CD4-positive, alpha-beta T cell treated with Interleukin-6 at 100 ng/mL for 8 hours (primary cell): ENCODE measurements around the gene C1orf185.
"Not testable (repeated sequence)": the region's sequence is repeated elsewhere in the genome, so short reads cannot be mapped to it uniquely, and the experiment has no call there.

Experiments used
- DNase-seq: peaks from one replicate; pipeline ENCODE4 v3.0.0-alpha.2; 2020; ENCODE audit warnings: mixed read lengths, low spot score

The C1orf185 gene

DNA sequence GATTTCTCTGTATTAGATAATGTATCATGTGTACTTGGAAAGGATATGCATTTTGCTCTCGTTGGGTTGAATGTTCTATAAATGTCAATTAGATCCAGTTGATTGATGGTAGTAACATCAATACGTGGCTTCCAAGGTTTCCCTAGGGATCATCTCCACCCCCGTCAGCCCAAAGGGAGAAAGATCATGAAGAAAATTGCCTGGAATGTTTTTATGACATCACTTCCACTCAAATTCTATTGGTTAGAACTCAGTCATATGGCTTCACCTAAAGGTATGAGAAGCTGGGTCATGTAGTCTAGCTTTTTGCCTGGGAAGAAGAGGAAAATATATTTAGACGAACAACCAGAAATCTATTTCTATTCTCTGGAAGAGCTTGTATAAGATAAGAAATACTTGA lies at the start of gene C1orf185:
C1orf185 (plus strand) TSS at position 253 of the 400 bp plus-strand sequence; CDS start at position 259, 6 bp downstream.
- DNase-seq = no peak

- no peak for DNase-seq
Observed at GRCh38 chr1:51058858-51059257, 43.2 kb upstream of the C1orf185 start.

GRCh38 chr1:51061231-51061918 lies 40.7 kb upstream of the C1orf185 start:
- no peak for DNase-seq

DNA sequence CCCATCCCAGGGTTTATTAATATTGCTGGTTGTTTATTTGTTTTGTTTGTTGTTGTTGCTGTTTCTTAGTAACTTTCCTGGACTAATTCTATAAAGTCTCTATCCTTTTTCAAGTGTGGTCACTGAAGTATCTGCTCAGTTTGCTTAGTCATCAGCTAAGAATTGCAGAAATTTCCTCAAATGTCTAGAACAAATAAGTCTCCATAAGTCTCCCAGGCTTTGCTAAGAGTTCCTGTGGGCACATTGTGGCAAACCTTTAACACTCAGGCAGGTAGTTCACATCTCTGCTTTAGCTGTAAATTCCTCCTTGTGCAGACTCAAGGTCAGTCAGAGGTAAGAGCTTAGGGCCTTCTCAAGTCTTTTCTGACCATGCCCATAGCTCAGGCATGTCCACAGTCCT lies 38.9 kb upstream of the C1orf185 start:
- no peak for DNase-seq

DNA sequence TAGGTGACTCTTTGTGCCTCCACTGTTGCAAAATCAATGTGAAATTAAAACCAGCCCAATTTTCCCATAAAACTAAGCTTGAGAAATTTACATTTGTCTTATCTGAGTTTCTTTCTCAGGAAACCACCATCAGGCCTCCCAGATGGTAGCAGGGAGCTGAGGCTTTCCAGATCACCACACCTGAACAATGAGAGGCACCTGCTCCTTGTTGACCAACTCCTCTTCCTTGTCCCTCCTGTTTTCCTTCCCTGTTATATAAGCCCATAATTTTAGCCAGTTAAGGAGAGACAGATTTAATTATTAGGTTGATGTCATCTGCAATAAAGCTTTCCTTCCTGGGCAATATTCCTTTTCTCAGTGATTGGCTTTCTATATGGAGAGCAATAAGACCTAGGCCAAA lies 32.0 kb upstream of the C1orf185 start:
- no peak for DNase-seq

DNA sequence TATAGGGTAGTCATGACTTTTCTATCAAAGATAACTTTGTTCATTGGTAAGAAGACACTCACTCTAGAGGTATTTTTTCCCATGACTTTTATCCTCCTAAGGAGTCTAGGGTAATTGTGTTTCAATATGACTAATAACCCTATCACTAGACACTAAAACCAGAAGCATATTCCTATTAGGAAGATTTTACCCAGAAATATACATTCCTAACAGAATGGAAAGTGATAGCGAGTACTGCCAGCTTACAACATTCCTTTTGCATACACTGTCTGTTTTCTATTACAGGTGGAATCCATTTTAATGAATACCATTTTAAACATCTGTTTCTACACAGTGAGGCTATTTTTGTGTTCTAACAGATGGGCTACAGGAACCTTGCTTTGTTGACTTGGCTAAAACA lies 31.4 kb upstream of the C1orf185 start:
- no peak for DNase-seq

DNA sequence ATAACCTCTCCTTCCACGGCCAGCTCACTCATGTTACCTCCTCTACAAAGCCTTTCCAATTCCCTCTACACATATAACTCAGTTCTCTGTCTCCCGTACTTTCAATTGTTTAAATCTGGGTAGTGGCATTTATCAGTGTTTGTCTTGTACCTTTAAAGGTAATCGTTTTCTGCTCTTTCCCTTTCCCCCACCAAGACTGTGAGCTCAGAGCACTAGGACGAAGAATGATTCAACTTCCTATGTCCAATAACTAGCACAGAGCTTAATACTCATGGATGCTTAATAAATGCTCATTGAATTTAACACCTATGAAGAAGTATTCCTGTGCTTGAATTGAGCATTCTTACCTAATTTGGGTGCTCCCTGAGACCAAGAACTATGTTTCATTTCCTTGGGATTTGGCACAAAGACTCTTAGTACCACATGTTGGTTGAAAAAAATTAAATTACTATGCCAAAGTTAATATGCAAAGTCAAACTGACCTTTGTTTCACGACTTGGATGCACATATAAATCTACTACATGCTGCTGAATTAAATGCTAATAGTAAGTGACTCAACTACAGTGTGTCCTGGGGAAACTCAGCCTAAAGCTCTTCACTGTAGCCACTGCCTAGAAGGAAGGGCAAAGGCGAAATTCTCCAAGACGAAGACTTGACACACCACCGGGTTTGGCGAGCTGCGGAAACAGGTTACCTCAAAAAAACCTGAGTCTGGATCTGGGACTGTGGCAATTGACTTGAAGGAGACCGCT lies 30.6 kb upstream of the C1orf185 start:
- DNase-seq = no peak

GRCh38 chr1:51072043-51072439 lies 30.0 kb upstream of the C1orf185 start:
- no peak for DNase-seq

DNA sequence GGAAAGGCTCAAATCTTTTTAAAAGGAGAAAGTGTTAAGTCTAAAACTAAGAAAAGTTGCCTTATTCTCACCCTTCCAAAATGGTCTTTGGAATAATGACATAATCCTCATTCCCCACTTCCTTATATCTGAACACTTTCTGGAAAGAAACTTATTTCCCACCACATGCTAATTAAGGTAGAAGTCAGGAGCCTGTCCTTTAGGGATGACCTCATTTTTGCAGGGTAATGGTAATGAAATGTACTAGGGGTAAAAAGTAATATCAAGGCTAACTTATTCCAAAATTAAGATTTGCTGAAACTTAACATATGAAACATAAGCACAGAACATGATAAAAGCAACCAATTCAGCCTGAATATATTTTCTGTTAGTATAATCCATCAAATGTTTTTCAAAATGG lies 29.4 kb upstream of the C1orf185 start:
- no peak for DNase-seq

DNA sequence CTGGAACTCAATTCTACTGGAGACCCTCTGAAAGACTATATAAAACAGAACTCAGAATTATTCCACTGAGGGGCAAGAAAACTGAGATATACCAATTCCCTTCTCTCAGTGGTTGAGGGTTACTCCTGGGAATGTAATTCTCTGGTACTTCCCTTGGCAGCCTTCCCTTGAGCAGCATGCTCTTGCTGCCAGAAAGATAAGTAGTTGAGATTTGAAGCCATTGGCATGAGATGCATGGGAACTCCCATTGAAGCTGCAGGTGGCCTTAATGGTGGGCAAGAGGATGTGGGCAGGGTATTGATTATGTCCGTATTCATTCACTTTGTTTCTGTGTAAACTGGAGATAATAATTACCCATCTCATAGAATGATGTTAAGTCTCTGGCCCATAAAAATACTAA lies 28.6 kb upstream of the C1orf185 start:
- no peak for DNase-seq

- no peak for DNase-seq
Observed at GRCh38 chr1:51086496-51087271, 15.3 kb upstream of the C1orf185 start.

DNA sequence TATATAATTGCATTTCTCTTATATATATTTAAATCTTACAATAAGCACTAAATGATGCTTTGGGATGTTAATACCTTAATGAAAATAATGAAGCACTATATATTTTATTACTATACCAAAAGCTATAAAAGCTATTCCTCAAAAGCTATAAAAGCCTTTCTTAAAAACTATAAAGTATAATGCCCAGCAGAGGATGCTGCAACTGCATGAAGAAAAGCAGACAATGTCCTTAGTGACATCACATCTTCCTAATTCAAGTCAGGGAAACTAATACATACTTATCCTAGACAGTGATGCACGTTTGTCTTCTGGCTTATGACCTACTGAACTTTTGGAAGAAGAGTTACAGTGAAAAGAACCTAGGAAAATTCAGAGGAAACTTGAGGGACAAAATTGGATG lies 13.6 kb upstream of the C1orf185 start:
- no peak for DNase-seq

DNA sequence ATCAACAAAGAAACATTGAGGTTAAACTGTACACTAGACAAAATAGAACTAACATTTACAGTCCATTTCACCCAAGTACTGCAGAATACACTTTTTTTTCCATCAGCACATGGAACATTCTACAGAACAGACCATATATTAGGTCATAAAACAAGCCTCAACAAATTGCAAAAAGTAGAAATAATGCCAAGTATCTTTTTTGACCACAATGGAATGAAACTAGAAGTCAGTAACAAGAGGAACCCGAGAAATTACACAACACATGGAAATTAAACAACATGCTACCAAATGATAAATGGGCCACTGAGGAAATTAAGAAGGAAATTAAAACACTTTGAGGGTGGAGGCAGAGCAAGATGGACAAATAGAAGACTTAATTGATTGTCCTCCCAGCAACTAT lies 8.4 kb upstream of the C1orf185 start:
- DNase-seq = no peak

DNA sequence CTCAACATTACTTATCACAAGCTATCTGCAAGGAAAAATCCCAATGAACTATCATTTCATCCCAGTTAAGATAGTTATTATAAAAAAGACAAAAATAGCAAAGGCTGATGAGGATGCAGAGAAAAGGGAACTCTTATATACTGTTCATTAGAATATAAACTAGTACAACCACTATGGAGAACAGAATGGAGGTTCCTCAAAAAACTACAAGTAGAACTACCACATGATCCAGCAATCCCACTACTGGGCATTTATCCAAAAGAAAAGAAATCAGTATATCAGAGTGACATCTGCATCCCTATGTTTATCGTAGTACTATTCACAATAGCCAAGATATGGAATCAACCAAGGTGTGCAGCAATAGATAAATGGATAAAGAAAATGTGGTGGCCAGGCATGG lies 4.9 kb upstream of the C1orf185 start:
- no peak for DNase-seq

DNA sequence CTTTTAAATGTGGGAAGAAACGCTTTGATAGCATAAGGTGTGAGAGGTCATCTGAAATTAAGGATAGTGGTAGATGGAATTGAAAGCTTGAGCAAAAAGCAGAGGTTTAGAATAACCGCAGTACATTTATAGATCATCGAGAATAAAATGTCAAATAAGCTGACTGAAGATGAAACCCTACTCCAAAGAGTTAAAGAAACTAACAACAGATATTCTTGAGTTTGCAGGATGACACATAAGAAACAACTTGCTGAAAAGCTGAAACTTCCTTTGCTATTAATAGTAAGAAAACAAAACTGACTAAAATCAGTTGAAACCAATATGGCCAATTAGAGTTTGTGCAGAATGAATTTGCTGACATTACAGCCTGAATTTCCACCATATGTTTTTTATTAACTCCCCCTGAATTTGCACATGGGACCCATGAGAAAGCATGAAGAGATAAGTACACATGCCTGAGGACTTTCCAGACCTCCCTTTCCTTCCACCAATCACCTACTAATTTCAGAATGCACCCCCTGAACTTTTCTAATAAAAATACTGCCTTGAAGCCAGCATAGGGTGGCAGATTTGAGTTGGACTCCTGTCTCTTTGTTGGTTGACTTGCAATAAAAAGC lies 1.7 kb upstream of the C1orf185 start:
- DNase-seq = no peak

DNA sequence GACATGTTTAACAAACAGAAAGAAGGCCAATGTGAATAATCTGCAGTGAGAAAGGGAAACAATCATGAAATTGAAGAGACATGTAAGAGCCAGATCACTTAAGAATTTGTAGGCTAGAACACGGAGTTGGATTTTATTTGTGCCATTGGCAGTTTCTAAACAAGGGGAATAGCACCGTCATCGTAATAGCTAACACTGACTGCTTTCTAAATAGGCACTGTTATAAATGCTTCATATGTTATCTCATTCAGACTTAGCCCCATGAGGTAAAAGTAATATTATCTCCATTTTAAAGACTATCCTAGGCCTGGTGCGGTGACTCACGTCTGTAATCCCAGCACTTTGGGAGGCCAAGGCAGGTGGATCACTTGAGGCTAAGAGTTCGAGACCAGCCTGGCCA lies 12.1 kb downstream of the C1orf185 start:
- DNase-seq = no peak

DNA sequence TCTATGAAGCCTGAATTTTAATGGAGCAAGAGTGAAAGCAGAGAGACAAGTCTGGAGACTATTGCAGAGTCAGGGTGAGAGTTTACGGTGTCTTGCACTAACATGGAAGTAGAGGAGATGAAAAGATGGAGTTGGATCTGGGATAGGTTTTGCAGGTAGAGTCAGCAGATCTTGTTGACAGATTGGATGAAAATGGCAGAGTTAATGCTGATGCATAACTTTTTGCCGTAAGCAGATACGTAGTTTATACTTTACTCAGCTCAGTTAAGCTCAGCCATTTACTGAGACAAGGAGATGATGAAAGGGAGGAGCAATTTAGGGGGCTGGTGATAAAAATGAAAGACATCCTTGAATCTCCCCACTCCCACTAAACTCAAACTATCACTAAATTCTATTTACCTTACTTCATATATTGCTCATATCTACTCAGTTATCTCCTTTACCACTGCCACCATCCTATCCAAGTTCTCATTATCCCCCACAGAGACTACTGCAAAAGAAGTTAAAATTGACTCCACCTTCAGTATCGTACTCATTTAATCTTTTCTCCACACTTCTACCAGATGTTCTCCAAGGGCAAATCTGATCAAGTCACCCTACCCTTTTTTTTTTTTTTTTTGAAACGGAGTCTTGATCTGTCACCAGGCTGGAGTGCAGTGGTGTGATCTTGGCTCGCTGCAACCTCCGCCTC lies 13.8 kb downstream of the C1orf185 start:
- no peak for DNase-seq

GRCh38 chr1:51119331-51119730 lies 17.3 kb downstream of the C1orf185 start:
- no peak for DNase-seq

DNA sequence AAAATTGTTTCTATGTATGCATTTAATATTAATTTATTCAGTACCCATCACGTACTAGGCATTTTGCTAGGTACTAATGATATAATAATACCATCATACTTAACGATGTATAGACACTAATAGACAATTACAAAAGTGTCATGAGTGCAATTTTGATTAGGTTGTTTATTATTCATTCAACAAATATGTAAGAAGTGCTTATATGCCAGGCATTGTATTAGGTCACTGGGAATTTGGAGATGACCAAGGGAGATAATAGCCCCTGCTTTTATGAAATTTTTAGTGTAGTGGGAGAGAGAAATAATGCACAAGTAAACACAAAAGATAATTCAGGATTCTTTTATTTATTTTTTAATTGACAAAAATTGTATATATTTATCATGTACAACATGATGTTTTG lies 18.6 kb downstream of the C1orf185 start:
- DNase-seq = no peak

- not testable (repeated sequence) for DNase-seq
Observed at GRCh38 chr1:51127152-51127551, 25.1 kb downstream of the C1orf185 start.

DNA sequence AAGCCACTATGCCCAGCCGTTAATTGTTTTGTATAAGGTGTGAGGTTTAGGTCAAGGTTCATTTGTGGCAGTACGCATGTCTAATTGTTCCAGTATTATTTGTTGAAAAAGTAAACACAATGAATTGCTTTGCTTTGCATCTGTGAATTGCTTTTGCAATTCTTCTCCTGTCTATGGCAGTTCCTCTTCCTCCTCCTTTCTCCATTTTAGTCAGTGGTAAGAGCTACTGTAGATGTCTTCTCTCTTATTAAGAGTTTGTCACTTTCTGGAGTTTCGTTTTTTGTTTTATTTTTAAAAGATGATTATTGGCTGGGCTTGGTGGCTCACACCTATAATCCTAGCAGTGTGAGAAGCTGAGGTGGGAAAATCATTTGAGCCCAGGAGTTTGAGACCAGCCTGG lies 29.2 kb downstream of the C1orf185 start:
- DNase-seq = no peak

DNA sequence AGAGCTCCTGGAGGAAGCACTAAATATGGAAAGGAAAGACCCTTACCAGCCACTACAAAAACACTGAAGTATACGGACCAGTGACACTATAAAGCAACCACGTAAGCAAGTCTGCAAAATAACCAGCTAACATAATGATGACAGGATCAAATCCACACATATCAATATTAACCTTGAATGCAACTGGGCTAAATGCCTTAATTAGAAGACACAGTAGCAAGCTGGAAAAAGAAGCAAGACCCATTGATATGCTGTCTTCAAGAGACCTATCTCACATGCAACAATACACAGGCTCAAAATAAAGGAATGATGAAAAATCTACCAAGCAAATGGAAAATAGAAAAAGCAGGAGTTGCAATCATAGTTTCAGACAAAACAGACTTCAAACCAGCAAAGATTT lies 31.0 kb downstream of the C1orf185 start:
- DNase-seq = no peak
